GM18499 (cell line): ENCODE measurements around the gene DNAJC5G.
"Not testable (repeated sequence)": the region's sequence is repeated elsewhere in the genome, so short reads cannot be mapped to it uniquely, and the experiment has no call there.

Experiments
- ATAC-seq: cut with Tn5 transposase; IDR thresholded peaks from one replicate; pipeline ENCODE4 v1.9.1; 2021; ENCODE audit warnings: moderate number of reproducible peaks; ENCODE audit not compliant: insufficient read depth, unreplicated experiment

DNAJC5G gene

GRCh38 chr2:27306136-27306535 is 30.9 kb downstream of the DNAJC5G start:
- no peak for ATAC-seq

- ATAC-seq = no peak
Measured at GRCh38 chr2:27306573-27307286, 31.5 kb downstream of the DNAJC5G start.

- ATAC-seq = no peak
Measured at GRCh38 chr2:27307287-27307544, 32.0 kb downstream of the DNAJC5G start.

- ATAC-seq = no peak
Measured at GRCh38 chr2:27307545-27308358, 32.5 kb downstream of the DNAJC5G start.

- no peak for ATAC-seq
Measured at GRCh38 chr2:27308359-27308881, 33.2 kb downstream of the DNAJC5G start, which contains the start of gene UCN. Gene UCN (minus strand): TSS chr2:27308445. CDS start chr2:27307895, 550 bp downstream.

- no peak for ATAC-seq
Measured at GRCh38 chr2:27309651-27310050, 34.4 kb downstream of the DNAJC5G start.

GRCh38 chr2:27312152-27312551 is 36.9 kb downstream of the DNAJC5G start:
- ATAC-seq = no peak

GRCh38 chr2:27313882-27314645 is 38.8 kb downstream of the DNAJC5G start:
- no peak for ATAC-seq

GRCh38 chr2:27314709-27315108 is 39.5 kb downstream of the DNAJC5G start:
- no peak for ATAC-seq

- no peak for ATAC-seq
Measured at GRCh38 chr2:27315122-27315521, 39.9 kb downstream of the DNAJC5G start.

- ATAC-seq = no peak
Measured at GRCh38 chr2:27316655-27317412, 41.6 kb downstream of the DNAJC5G start.

GRCh38 chr2:27319839-27320238 is 44.6 kb downstream of the DNAJC5G start:
- not testable (repeated sequence) for ATAC-seq

- ATAC-seq = no peak
Measured at GRCh38 chr2:27320958-27321543, 45.8 kb downstream of the DNAJC5G start.

GRCh38 chr2:27322301-27322765 is 47.1 kb downstream of the DNAJC5G start:
- no peak for ATAC-seq

- peak; percentile 59 for ATAC-seq
Measured at GRCh38 chr2:27322766-27323595, 47.7 kb downstream of the DNAJC5G start, which contains the start of gene MPV17. Gene MPV17 (minus strand): TSS chr2:27323097. CDS start chr2:27322517, 580 bp downstream.

GRCh38 chr2:27323596-27324285 is 48.5 kb downstream of the DNAJC5G start:
- ATAC-seq = no peak

GRCh38 chr2:27324720-27325119 is 49.5 kb downstream of the DNAJC5G start:
- no peak for ATAC-seq
